NB4 (cell line): ENCODE results near the gene FCF1.

ENCODE experiments used
- CTCF ChIP-seq: IDR thresholded peaks from one replicate; pipeline ENCODE4 v1.5.1; 2012; ENCODE audit warnings: low read depth, low read length
- MAX ChIP-seq: IDR thresholded peaks from 2 replicates; pipeline ENCODE4 v1.6.1; 2011; ENCODE audit warnings: low read depth, low read length
- MYC ChIP-seq: IDR thresholded peaks from 2 replicates; pipeline ENCODE4 v1.6.1; 2011; ENCODE audit warnings: low read depth, low read length
- POLR2A ChIP-seq: IDR thresholded peaks from 2 replicates; pipeline ENCODE4 v1.6.1; 2011; ENCODE audit warnings: mild to moderate bottlenecking; ENCODE audit not compliant: insufficient read length; ENCODE audit errors: extremely low read depth

- TF ChIP-seq CTCF (no peak), POLR2A (no peak), MYC (no peak), MAX (no peak)
Observed at GRCh38 chr14:74711651-74712050, 1.3 kb upstream of the FCF1 start.
